SK-N-SH (cell line): Measurements from ENCODE around the gene FBXO31. TPM values are rescaled to one million over a fixed set of nuclear protein-coding genes. Genes with fewer than 3 reads are reported as not detected.

Source experiments
- CTCF ChIA-PET: fragments of 300-600, 350-600 bp; formaldehyde crosslinking; extraction: SDS; loops from one replicate; lab custom pipeline; 2021; lab: Yijun Ruan, JAX
- POLR2A ChIA-PET: fragments of 350-600 bp; sonication (Branson Sonifier 250); formaldehyde crosslinking; extraction: SDS; loops from one replicate; lab custom pipeline; 2020; ENCODE audit warnings: antibody characterized with exemption, inconsistent platforms; lab: Yijun Ruan, JAX
- DNase-seq: peaks from one replicate; pipeline ENCODE4 v3.0.0; 2012
- H2AFZ ChIP-seq: fragments of 200-600 bp; sonication (generic); 2 replicates; pipeline ENCODE4 v1.8.1; 2016; ENCODE audit warnings: antibody characterized with exemption, mild to moderate bottlenecking, low read depth
- H3F3A ChIP-seq: fragments of 200-600 bp; sonication (generic); replicated peaks from 2 replicates; pipeline ENCODE3; 2016; ENCODE audit warnings: antibody characterized with exemption, mild to moderate bottlenecking; ENCODE audit not compliant: insufficient read depth
- H3K27ac ChIP-seq, 2 experiments: fragments of 200-500 bp in 1 of 2; fragments of 200-600 bp in 1 of 2; sonication (Bioruptor generic) in 1 of 2; sonication (generic), shearing (Covaris generic) in 1 of 2; 2 replicates each; pipeline versions ENCODE4 v1.5.1 to v1.6.1; 2014 to 2016; ENCODE audit warnings: low read depth in 2 of 2, inconsistent platforms in 1 of 2, low read length in 1 of 2, mild to moderate bottlenecking in 1 of 2, mixed read lengths in 1 of 2
- H3K27me3 ChIP-seq: fragments of 200-600 bp; sonication (generic), shearing (Covaris generic); 2 replicates; pipeline ENCODE4 v1.6.1; 2016; ENCODE audit warnings: mixed run types; ENCODE audit not compliant: insufficient read depth
- H3K36me3 ChIP-seq, 2 experiments: fragments of 200-500 bp in 1 of 2; fragments of 200-600 bp in 1 of 2; sonication (Bioruptor generic) in 1 of 2; sonication (generic) in 1 of 2; replicated peaks in 1 of 2; 2 replicates each; pipeline versions ENCODE3 to v1.5.1; 2014 to 2016; ENCODE audit warnings: low read length in 1 of 2, mild to moderate bottlenecking in 1 of 2; ENCODE audit not compliant: insufficient read depth in 2 of 2, control insufficient read depth in 1 of 2
- H3K4me1 ChIP-seq, 2 experiments: fragments of 200-500 bp in 1 of 2; fragments of 200-600 bp in 1 of 2; sonication (Bioruptor generic) in 1 of 2; sonication (generic), shearing (Covaris generic) in 1 of 2; 2 replicates each; pipeline versions ENCODE4 v1.5.1 to v1.6.1; 2014 to 2016; ENCODE audit warnings: low read depth in 1 of 2, low read length in 1 of 2, mixed run types in 1 of 2; ENCODE audit not compliant: insufficient read depth in 2 of 2, control insufficient read depth in 1 of 2
- H3K4me2 ChIP-seq: fragments of 200-600 bp; sonication (generic), shearing (Covaris generic); 2 replicates; pipeline ENCODE4 v1.6.1; 2017; ENCODE audit warnings: mixed run types
- H3K4me3 ChIP-seq, 2 experiments: fragments of 200-500 bp in 1 of 2; fragments of 200-600 bp in 1 of 2; sonication (Bioruptor generic) in 1 of 2; sonication (generic), shearing (Covaris generic) in 1 of 2; 2 replicates each; pipeline versions ENCODE4 v1.5.1 to v1.8.1; 2014 to 2016; ENCODE audit warnings: low read depth in 2 of 2, inconsistent platforms in 1 of 2, low read length in 1 of 2, mild to moderate bottlenecking in 1 of 2, mixed read lengths in 1 of 2, moderate library complexity in 1 of 2
- H3K79me2 ChIP-seq: fragments of 200-600 bp; sonication (generic); 2 replicates; pipeline ENCODE4 v1.8.1; 2017; ENCODE audit warnings: mild to moderate bottlenecking; ENCODE audit not compliant: insufficient read depth
- H3K9ac ChIP-seq: fragments of 200-600 bp; sonication (generic); 2 replicates; pipeline ENCODE4 v1.6.1; 2017; ENCODE audit warnings: mixed run types
- H3K9me2 ChIP-seq: fragments of 200-600 bp; sonication (generic); 2 replicates; pipeline ENCODE4 v1.6.1; 2017; ENCODE audit warnings: mixed run types
- H3K9me3 ChIP-seq: fragments of 200-600 bp; sonication (generic); 2 replicates; pipeline ENCODE4 v1.6.1; 2017; ENCODE audit warnings: mixed run types, mild to moderate bottlenecking, moderate library complexity
- H4K20me1 ChIP-seq: fragments of 200-600 bp; sonication (generic); 2 replicates; pipeline ENCODE4 v1.6.1; 2017; ENCODE audit warnings: mild to moderate bottlenecking, mixed run types; ENCODE audit not compliant: insufficient read depth
- FOSL2 ChIP-seq: IDR thresholded peaks from 2 replicates; pipeline ENCODE4 v1.4.0; 2012; ENCODE audit warnings: low read depth, mild to moderate bottlenecking, moderate library complexity, borderline replicate concordance
- GATA2 ChIP-seq: sonication (generic); formaldehyde crosslinking; IDR thresholded peaks from 2 replicates; pipeline ENCODE4 v1.5.0; 2020; ENCODE audit warnings: mild to moderate bottlenecking, missing genetic modification reagents
- JUND ChIP-seq: IDR thresholded peaks from 2 replicates; pipeline ENCODE4 v1.4.0; 2012
- MXI1 ChIP-seq: IDR thresholded peaks from 2 replicates; pipeline ENCODE4 v1.6.1; 2012; ENCODE audit warnings: mild to moderate bottlenecking, low read depth, low read length, improper control_type of control experiment
- PBX3 ChIP-seq: IDR thresholded peaks from 2 replicates; pipeline ENCODE4; 2012
- POLR2AphosphoS5 ChIP-seq: IDR thresholded peaks from 2 replicates; pipeline ENCODE4 v1.6.1; 2012; ENCODE audit warnings: low read depth, low read length
- RFX5 ChIP-seq: IDR thresholded peaks from 2 replicates; pipeline ENCODE4 v1.6.1; 2012; ENCODE audit warnings: mild to moderate bottlenecking, improper control_type of control experiment, low read length
- TCF12 ChIP-seq: IDR thresholded peaks from 2 replicates; pipeline ENCODE4 v1.4.0; 2012
- USF1 ChIP-seq: IDR thresholded peaks from 2 replicates; pipeline ENCODE4 v1.4.0; 2012; ENCODE audit warnings: low read depth, borderline replicate concordance
- USF2 ChIP-seq: fragments of 150-350 bp; IDR thresholded peaks from 2 replicates; pipeline ENCODE4 v1.6.1; 2017; ENCODE audit warnings: antibody characterized with exemption, low read length, low read depth, borderline replicate concordance
- YY1 ChIP-seq: IDR thresholded peaks from 2 replicates; pipeline ENCODE4 v1.4.0; 2012; ENCODE audit warnings: low read depth, mild to moderate bottlenecking
- WGBS: methylation state at CpG from one replicate; pipeline ENCODE4 v1.1.6; 2017; ENCODE audit warnings: low lambda C conversion rate; 5-methylcytosine and 5-hydroxymethylcytosine counted together
- polyA plus RNA-seq, 3 experiments: library from polyadenylated mRNA; depleted of rRNA; stranded (reverse); fragments of >200 nt; gene quantifications; 2 replicates each; pipeline ENCODE4 v1.2.3, GENCODE V29; 2012

Gene FBXO31
- polyA plus RNA-seq, 1 of the 3 experiments (the other 2 are of a cell fraction), result 14.2 TPM

GRCh38 chr16:87338155-87338765, 45.3 kb downstream of the FBXO31 start:
- peaks cover 5% of the 10 kb centered on the region; the same call in 1 of the 2 replicates for H3K79me2 ChIP-seq
- ChIA-PET CTCF (no interaction called here), POLR2A (no interaction called here)
- no peaks in the 10 kb centered on the region for H3F3A ChIP-seq
- no peaks in the 10 kb centered on the region for H3K9me2 ChIP-seq
- H3K9me3 ChIP-seq, result no peaks in the 10 kb centered on the region
- H2AFZ ChIP-seq, result no peak overlapping the region
- DNase-seq, result no peak
- no peak overlapping the region for H3K4me3 ChIP-seq
- no peak for TF ChIP-seq JUND
- TF ChIP-seq GATA2 (CRISPR knock-in tag), result no peak
- TF ChIP-seq RFX5, result no peak
- TF ChIP-seq USF1, result no peak
- no peak for TF ChIP-seq FOSL2
- TF ChIP-seq USF2, result no peak
- TF ChIP-seq PBX3, result no peak
- no peak for TF ChIP-seq TCF12
- H3K36me3 ChIP-seq, result peaks cover 0 to 38% of the 10 kb centered on the region in 2 experiments
- WGBS, result 94% methylated on average over 11 of the region's 18 CpGs
- no peak overlapping the region for H3K9ac ChIP-seq
- peaks cover 0 to 8% of the 10 kb centered on the region in 2 experiments; a peak in 2 of 4 replicates for H3K4me1 ChIP-seq
- H4K20me1 ChIP-seq, result 0 out of 2 replicates have a peak, but pooled peaks cover 3% of the 10 kb centered on the region
- H3K27me3 ChIP-seq, result no peaks in the 10 kb centered on the region
- H3K4me2 ChIP-seq, result no peak overlapping the region
- no peak overlapping the region for H3K27ac ChIP-seq

GRCh38 chr16:87337262-87337771, 46.3 kb downstream of the FBXO31 start:
- ChIA-PET CTCF (interaction anchor here (1.2 to 3.6 kb wide), 2 partner anchors 13 to 56 kb away, joined by 3 to 16 read pairs; no protein-coding TSS in a partner anchor), POLR2A (no interaction called here)
- Histone ChIP-seq H4K20me1 (0 out of 2 replicates have a peak, but pooled peaks cover 3% of the 10 kb centered on the region), H3K27ac (0 out of 4 replicates have a peak overlapping the region, but pooled peaks of 1 of the 2 experiments have one; percentile 18), H3K4me1 (peaks cover 0 to 8% of the 10 kb centered on the region in 2 experiments; a peak in 2 of 4 replicates), H3K4me2 (no peak overlapping the region), H3K9me3 (no peaks in the 10 kb centered on the region)
- TF ChIP-seq MXI1, result peak; percentile 62; the same call in 1 of the 2 replicates
- TF ChIP-seq POLR2AphosphoS5, result no peak
- TF ChIP-seq GATA2 (CRISPR knock-in tag), result peak; percentile 27; the same call in 1 of the 2 replicates
- no peak for TF ChIP-seq YY1
- TF ChIP-seq, all 33 proteins: peak for 2
- H3K4me3 ChIP-seq, result no peak overlapping the region
- no peak overlapping the region for H3K9ac ChIP-seq
- H3K27me3 ChIP-seq, result no peaks in the 10 kb centered on the region
- peaks cover 0 to 29% of the 10 kb centered on the region in 2 experiments for H3K36me3 ChIP-seq
- H3K79me2 ChIP-seq, result peaks cover 5% of the 10 kb centered on the region; the same call in 1 of the 2 replicates
- WGBS, result 80% methylated on average over 12 of the region's 16 CpGs
- no peak overlapping the region for H2AFZ ChIP-seq
- no peaks in the 10 kb centered on the region for H3K9me2 ChIP-seq
- DNase-seq, result peak; percentile 82
- no peaks in the 10 kb centered on the region for H3F3A ChIP-seq
